ENCODE measurements around the gene FKBP15.

Gene FKBP15

GRCh38 chr9:113219186-113219936, 1.7 kb downstream of the FKBP15 start:
- TF ChIP-seq CTCF (conservative IDR thresholded peaks at IDR 0.05): no peak
- TF ChIP-seq ZFX (IDR thresholded peaks at IDR 0.05): no peak
- H3K27ac ChIP-seq: no peak overlapping the region

- H3K27ac ChIP-seq: no peak overlapping the region
- TF ChIP-seq ZFX (IDR thresholded peaks at IDR 0.05) (no peak), CTCF (conservative IDR thresholded peaks at IDR 0.05) (no peak)
Measured at GRCh38 chr9:113216406-113216805, 4.7 kb downstream of the FKBP15 start.

GRCh38 chr9:113215132-113215531, 5.9 kb downstream of the FKBP15 start:
- TF ChIP-seq ZFX (IDR thresholded peaks at IDR 0.05) (no peak), CTCF (conservative IDR thresholded peaks at IDR 0.05) (no peak)

GRCh38 chr9:113210815-113211214, 10.3 kb downstream of the FKBP15 start:
- no peak overlapping the region for H3K27ac ChIP-seq
- TF ChIP-seq CTCF (conservative IDR thresholded peaks at IDR 0.05): no peak
- no peak for TF ChIP-seq ZFX (IDR thresholded peaks at IDR 0.05)

More at GRCh38 chr9:113215132-113215531, 5.9 kb downstream of the FKBP15 start:
- no peak overlapping the region for H3K27ac ChIP-seq

- H3K27ac ChIP-seq: no peak overlapping the region
- no peak for TF ChIP-seq CTCF (conservative IDR thresholded peaks at IDR 0.05)
Measured at GRCh38 chr9:113205861-113206260, 15.2 kb downstream of the FKBP15 start.

- H3K27ac ChIP-seq: no peak overlapping the region
- TF ChIP-seq ZFX (IDR thresholded peaks at IDR 0.05): no peak
- no peak for TF ChIP-seq CTCF (conservative IDR thresholded peaks at IDR 0.05)
Measured at GRCh38 chr9:113205432-113205831, 15.6 kb downstream of the FKBP15 start.

GRCh38 chr9:113199683-113200329, 21.3 kb downstream of the FKBP15 start:
- TF ChIP-seq ZFX (IDR thresholded peaks at IDR 0.05) (no peak), CTCF (conservative IDR thresholded peaks at IDR 0.05) (no peak)

More at GRCh38 chr9:113199683-113200329, 21.3 kb downstream of the FKBP15 start:
- no peak overlapping the region for H3K27ac ChIP-seq
